Suprapubic skin (tissue), 4 donors: ENCODE measurements around the gene NPIPA1. TPM values are rescaled to one million over a fixed set of nuclear protein-coding genes. Genes with fewer than 3 reads are reported as not detected.
"Not testable (repeated sequence)": the region's sequence is repeated elsewhere in the genome, so short reads cannot be mapped to it uniquely, and the experiment has no call there.

ENCODE experiments used
- DNase-seq, 2 donors: peaks; one replicate each; pipeline ENCODE4 v3.0.0-alpha.2; 2019; ENCODE audit warnings: low spot score in 2 of 2
- H3K27ac ChIP-seq: fragments of 200-600 bp; sonication (generic); one replicate; pipeline ENCODE4 v1.5.1; 2019
- H3K27me3 ChIP-seq: fragments of 200-600 bp; sonication (generic); one replicate; pipeline ENCODE4 v1.5.1; 2019
- H3K36me3 ChIP-seq: fragments of 200-600 bp; sonication (generic); one replicate; pipeline ENCODE4 v1.5.1; 2019
- H3K4me1 ChIP-seq: fragments of 200-600 bp; sonication (generic); one replicate; pipeline ENCODE4 v1.5.1; 2019
- H3K4me3 ChIP-seq: fragments of 200-600 bp; sonication (generic); one replicate; pipeline ENCODE4 v1.5.1; 2019; ENCODE audit warnings: mild to moderate bottlenecking
- H3K9me3 ChIP-seq: fragments of 200-600 bp; sonication (generic); one replicate; pipeline ENCODE4 v1.5.1; 2019
- EP300 ChIP-seq: sonication (generic); formaldehyde crosslinking; IDR thresholded peaks from one replicate; pipeline ENCODE4 v1.6.1; 2017; ENCODE audit warnings: antibody characterized with exemption
- POLR2A ChIP-seq, 2 donors: fragments of 450-650 bp; IDR thresholded peaks; one replicate each; pipeline ENCODE4 v1.6.1; 2017; ENCODE audit warnings: antibody characterized with exemption in 2 of 2, mild to moderate bottlenecking in 2 of 2, moderate library complexity in 2 of 2
- POLR2AphosphoS5 ChIP-seq, 3 donors: sonication (generic); formaldehyde crosslinking; IDR thresholded peaks; one replicate each; pipeline ENCODE4 v1.6.1; 2017; ENCODE audit warnings: antibody characterized with exemption in 3 of 3
- WGBS: methylation state at CpG from one replicate; pipeline ENCODE4 v1.1.5; 2018; 5-methylcytosine and 5-hydroxymethylcytosine counted together
- total RNA-seq, 4 donors: library from RNA; depleted of rRNA; stranded (reverse); fragments of >200 nt; gene quantifications; one replicate each; pipeline ENCODE4 v1.1.0, GENCODE V29; 2016
- TF ChIP-seq, protein P1 (sequence below), 2 donors: fragments of 200-600 bp in 1 of 2; fragments of 450-650 bp in 1 of 2; sonication (generic) in 1 of 2; IDR thresholded peaks; one replicate each; pipeline ENCODE4 v1.5.1; 2016 to 2019; ENCODE audit warnings: antibody characterized with exemption in 2 of 2, mild to moderate bottlenecking in 1 of 2, moderate library complexity in 1 of 2

Gene NPIPA1
- total RNA-seq, 4 donors from 2014 or later: 76.1 to 187 (median 78.8) TPM

DNA sequence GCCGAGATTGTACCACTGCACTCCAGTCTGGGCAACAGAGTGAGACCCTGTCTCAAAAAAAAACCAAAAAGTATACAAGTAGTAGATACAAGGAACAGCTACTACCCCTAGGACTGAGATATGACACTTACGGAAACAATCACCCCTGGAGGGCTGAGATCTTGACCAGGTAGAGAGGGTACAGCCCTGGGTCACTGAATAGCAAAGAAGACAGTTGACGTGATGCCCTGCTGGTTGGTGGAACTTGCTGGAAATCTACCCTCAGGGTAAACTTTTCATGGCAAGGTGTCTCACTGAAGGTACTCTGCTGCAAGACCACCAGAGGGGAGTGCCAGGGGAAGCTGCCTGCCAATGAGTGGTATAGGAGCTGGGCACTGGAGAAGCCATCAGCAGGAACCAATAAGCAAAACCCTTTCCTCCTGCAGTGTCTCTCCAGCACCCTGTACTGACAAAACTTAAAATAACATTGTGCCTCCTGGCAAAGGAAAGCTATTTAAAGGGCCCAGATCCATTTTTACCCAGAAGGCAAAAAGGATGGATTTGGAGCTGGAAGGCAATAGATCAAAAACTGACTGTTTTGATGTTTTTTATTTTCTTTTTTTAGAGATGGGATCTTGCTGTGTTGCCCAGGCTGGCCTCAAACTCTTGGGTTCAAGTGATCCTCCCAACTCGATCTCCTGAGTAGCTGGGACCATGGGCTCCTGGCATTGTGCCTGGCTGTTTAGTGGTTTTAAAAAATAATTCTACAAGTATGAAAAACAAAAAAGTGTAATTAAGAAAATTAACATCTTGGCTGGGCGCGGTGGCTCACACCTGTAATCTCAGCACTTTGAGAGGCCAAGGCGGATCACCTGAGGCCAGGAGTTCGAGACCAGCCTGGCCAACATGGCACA, 26.3 kb downstream of the NPIPA1 start:
- no peaks in the 10 kb centered on the region for H3K36me3 ChIP-seq
- H3K4me1 ChIP-seq: no peaks in the 10 kb centered on the region
- no peak overlapping the region for H3K27ac ChIP-seq
- no peaks in the 10 kb centered on the region for H3K27me3 ChIP-seq
- peak in 1 of 2 donors; percentile 76 for DNase-seq
- H3K4me3 ChIP-seq: no peak overlapping the region
- no peak for TF ChIP-seq POLR2AphosphoS5 (IDR thresholded peaks at IDR 0.05)
- no peak for TF ChIP-seq EP300
- no peak for TF ChIP-seq POLR2A (IDR thresholded peaks at IDR 0.05)
- TF ChIP-seq, protein P1, sequence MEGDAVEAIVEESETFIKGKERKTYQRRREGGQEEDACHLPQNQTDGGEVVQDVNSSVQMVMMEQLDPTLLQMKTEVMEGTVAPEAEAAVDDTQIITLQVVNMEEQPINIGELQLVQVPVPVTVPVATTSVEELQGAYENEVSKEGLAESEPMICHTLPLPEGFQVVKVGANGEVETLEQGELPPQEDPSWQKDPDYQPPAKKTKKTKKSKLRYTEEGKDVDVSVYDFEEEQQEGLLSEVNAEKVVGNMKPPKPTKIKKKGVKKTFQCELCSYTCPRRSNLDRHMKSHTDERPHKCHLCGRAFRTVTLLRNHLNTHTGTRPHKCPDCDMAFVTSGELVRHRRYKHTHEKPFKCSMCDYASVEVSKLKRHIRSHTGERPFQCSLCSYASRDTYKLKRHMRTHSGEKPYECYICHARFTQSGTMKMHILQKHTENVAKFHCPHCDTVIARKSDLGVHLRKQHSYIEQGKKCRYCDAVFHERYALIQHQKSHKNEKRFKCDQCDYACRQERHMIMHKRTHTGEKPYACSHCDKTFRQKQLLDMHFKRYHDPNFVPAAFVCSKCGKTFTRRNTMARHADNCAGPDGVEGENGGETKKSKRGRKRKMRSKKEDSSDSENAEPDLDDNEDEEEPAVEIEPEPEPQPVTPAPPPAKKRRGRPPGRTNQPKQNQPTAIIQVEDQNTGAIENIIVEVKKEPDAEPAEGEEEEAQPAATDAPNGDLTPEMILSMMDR (IDR thresholded peaks at IDR 0.05): no peak
- 72% methylated on average over 8 of the region's 8 CpGs for WGBS
- no peaks in the 10 kb centered on the region for H3K9me3 ChIP-seq

DNA sequence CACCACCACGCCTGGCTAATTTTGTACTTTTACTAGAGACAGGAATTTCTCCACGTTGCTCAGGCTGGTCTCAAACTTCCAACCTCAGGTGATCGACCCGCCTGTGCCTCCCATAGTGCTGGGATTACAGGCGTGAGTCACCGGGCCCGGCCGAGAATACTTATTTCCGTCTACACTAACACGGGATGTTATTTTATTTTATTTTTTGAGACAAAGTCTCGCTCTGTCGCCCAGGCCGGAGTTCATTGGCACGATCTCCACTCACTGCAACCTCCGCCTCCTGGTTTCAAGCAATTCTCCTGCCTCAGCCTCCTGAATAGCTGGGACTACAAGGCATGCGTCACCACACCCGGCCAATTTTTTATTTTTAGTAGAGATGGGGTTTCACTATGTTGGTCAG, 28.1 kb downstream of the NPIPA1 start:
- TF ChIP-seq POLR2AphosphoS5 (IDR thresholded peaks at IDR 0.05) (no peak), EP300 (no peak), POLR2A (IDR thresholded peaks at IDR 0.05) (no peak)
- TF ChIP-seq, protein P1 (IDR thresholded peaks at IDR 0.05): no peak
- Histone ChIP-seq H3K36me3 (no peaks in the 10 kb centered on the region), H3K27me3 (no peaks in the 10 kb centered on the region), H3K27ac (no peak overlapping the region), H3K4me3 (no peak overlapping the region), H3K9me3 (no peaks in the 10 kb centered on the region), H3K4me1 (peaks cover 2% of the 10 kb centered on the region)
- 89% methylated on average over 17 of the region's 17 CpGs for WGBS
- peak in 1 of 2 donors; percentile 79 for DNase-seq

DNA sequence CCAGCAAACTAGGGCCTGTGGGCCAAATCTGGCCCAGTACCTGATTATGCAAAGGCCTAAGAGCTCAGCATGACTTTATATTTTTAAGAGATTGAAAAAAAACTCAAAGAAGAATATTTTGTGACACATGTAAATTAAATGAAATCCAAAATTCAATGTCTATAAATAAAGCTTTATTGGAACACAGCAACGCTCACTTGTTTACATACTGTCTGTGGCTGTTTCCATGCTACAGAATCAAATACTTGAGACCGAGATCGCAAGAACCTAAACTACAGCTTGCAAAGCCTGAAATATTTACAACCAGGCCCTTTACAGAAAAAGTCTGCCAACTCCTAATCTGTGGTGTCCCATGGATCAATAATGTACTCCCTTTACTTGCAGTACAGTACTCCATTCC, 32.6 kb downstream of the NPIPA1 start:
- not testable (repeated sequence) for H3K27ac ChIP-seq, H3K36me3 ChIP-seq, DNase-seq, H3K27me3 ChIP-seq, H3K9me3 ChIP-seq, H3K4me3 ChIP-seq
- WGBS: 91% methylated on average over 3 of the region's 3 CpGs
- H3K4me1 ChIP-seq: peaks cover 12% of the 10 kb centered on the region

DNA sequence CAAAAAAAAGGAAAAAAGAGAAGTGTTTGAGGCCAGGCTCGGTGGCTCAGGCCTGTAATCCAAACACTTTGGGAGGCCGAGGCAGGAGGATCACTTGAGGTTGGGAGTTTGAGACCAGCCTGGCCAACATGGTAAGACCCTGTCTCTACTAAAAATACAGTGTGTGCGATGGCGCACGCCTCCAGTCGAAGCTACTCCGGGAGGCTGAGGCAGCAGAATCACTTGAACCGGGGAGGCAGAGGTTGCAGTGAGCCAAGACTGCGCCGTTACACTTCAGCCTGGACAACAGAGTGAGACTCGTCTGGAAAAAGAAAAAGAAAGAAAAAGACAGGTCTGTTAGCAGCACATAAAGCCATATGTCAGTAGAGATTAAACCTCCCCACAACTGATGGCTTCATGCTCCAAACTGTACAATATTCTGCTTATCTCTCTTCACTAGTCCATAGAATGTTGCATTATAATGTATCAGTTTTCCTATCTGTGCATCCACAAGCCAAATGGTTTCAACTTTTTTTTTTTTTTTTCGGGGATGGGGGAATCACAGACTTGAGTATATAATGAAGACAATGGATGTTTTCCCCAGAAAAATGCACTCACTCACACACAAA, 34.5 kb downstream of the NPIPA1 start:
- not testable (repeated sequence) for H3K27ac ChIP-seq, H3K27me3 ChIP-seq, H3K9me3 ChIP-seq, H3K36me3 ChIP-seq, H3K4me3 ChIP-seq, DNase-seq
- WGBS: 95% methylated on average over 12 of the region's 12 CpGs
- H3K4me1 ChIP-seq: peaks cover 24% of the 10 kb centered on the region

DNA sequence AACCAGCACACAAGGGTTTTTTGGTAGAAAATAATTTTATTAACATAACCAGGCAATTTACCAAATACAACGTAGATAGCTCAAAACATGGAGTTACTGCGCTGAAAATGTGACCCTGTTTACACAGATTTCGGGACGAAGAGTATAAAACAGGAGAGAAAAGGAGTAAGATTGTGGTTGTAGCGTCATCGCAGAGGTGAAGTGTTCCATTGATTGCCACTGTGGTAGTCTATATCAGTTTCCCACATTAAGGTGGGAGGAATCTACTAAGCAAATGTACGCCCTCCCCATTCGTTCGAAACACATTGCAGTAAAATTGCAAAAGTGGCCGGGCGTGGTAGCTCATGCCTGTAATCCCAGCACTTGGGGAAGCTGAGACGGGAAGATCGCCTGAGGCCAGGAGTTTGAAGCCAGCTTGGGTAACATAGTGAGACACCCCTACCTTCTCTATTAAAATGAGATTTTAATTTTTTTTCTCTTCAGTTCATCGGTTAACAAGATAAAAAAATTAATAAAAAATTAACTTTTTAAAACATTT, 36.6 kb downstream of the NPIPA1 start:
- not testable (repeated sequence) for H3K9me3 ChIP-seq, DNase-seq, H3K36me3 ChIP-seq, H3K27me3 ChIP-seq
- Histone ChIP-seq H3K4me1 (peaks cover 29% of the 10 kb centered on the region), H3K4me3 (peak overlapping the region; percentile 88), H3K27ac (peak overlapping the region; percentile 95)
- 42% methylated on average over 14 of the region's 14 CpGs for WGBS

DNA sequence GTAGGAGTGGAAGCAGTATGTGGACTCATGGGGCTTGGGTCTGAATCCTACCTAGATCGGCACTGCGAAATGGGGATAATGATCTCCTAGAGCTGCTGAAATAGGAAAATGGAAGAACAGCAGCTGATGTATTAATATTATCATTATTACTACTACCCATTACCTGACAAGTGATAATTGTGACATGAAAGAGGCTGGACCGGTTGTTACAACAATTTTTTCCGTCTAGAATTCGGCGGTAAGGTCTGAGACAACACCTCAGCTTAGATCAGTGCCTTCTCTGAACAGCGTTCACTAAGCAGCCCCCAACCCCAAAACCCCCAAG, 37.0 kb downstream of the NPIPA1 start:
- H3K27me3 ChIP-seq, DNase-seq, H3K9me3 ChIP-seq, H3K36me3 ChIP-seq: not testable (repeated sequence)
- Histone ChIP-seq H3K4me3 (peak overlapping the region; percentile 88), H3K4me1 (peaks cover 33% of the 10 kb centered on the region), H3K27ac (peak overlapping the region; percentile 95)
- WGBS: 0% methylated on average over 7 of the region's 7 CpGs

DNA sequence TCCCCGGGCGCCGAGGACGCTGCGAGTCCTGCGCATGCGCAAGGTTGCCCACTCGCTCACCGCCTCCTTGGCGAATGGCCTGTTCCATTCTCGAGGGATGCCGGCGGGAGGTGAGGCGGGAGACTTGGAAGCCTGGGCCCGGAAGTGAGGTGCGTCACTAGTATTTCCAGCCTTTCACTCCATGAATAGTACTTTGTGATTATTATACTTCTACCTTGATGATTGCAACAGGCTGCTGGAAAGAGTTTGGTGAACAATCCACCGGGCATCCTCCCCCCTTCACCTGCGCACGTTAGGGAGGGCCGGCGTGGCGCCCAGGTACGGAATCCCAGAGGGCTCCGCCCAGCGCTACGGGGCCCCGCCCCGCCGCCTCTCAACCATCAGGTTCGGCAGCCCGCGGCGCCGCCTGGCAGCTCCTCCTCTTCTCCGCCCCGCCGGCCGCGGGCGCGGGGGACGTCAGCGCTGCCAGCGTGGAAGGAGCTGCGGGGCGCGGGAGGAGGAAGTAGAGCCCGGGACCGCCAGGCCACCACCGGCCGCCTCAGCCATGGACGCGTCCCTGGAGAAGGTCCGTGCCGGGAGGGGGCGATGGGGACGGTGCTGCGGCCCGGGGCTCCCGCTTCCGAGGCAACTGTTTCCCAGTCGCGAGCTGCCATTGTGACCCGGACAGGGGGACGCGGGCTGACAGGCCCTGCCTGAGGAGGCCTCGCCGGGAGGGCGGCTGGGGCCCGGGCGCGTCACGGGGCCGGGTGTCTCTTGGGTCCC, 37.6 kb downstream of the NPIPA1 start, which contains the start of gene PDXDC1:
TSS of gene PDXDC1 (plus strand) at position 371 of the 762 bp plus-strand sequence. CDS start at position 545, 174 bp downstream.
- Histone ChIP-seq H3K4me1 (peaks cover 35% of the 10 kb centered on the region), H3K4me3 (peak within 1 kb of the TSS; percentile 88), H3K27ac (peak within 1 kb of the TSS; percentile 95)
- H3K36me3 ChIP-seq, H3K27me3 ChIP-seq, H3K9me3 ChIP-seq: not testable (repeated sequence)
- WGBS: under 1% methylated on average over 19 of the region's 74 CpGs
- peak; percentile 91 to 97 for DNase-seq
- TF ChIP-seq POLR2A (IDR thresholded peaks at IDR 0.05): peak; percentile 46 to 50
- peak in 2 of 3 donors; percentile 34 to 91 for TF ChIP-seq POLR2AphosphoS5 (IDR thresholded peaks at IDR 0.05)

DNA sequence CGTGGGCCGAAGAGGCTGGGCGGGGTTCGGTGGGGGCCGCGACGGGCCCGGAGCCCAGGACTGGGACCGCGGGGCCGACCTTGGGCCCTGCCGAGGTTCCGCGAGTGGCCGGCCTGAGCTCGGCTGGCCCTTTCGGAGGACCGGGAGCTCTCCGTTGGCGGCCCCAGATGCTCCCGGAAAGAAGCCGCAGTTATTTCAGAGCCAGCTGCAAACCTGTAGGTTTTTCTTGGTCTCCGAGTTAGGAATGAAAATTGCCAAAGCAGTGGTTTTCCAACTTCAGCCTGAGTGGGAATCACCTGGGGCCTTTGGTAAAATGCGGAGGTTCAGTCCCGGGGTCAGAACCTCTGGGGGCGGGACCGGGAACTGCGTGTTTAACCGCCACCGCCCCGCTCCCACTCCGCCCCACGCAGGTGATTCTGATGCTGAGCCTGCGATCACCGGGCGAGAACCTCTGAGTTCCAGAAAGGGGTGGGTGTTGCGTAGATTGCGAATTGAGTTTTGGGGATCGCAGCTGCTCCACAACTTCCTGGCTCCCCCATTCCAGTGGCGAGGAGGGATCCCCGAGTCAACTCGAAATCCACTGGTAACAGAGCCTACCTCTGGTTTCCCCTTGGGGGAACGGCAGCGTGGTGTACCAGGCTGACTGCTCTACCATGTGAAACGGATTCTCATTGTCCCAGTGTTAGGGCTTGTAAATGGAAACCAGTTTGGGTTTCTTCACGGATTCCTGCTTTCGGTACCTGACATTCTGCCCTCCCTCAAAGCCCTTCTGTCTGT, 38.4 kb downstream of the NPIPA1 start:
- not testable (repeated sequence) for H3K27me3 ChIP-seq, H3K9me3 ChIP-seq, H3K36me3 ChIP-seq
- WGBS: 2% methylated on average over 8 of the region's 47 CpGs
- Histone ChIP-seq H3K4me3 (peak overlapping the region; percentile 88), H3K4me1 (peaks cover 33% of the 10 kb centered on the region), H3K27ac (peak overlapping the region; percentile 95)
- peak in 1 of 2 donors; percentile 74 for DNase-seq

DNA sequence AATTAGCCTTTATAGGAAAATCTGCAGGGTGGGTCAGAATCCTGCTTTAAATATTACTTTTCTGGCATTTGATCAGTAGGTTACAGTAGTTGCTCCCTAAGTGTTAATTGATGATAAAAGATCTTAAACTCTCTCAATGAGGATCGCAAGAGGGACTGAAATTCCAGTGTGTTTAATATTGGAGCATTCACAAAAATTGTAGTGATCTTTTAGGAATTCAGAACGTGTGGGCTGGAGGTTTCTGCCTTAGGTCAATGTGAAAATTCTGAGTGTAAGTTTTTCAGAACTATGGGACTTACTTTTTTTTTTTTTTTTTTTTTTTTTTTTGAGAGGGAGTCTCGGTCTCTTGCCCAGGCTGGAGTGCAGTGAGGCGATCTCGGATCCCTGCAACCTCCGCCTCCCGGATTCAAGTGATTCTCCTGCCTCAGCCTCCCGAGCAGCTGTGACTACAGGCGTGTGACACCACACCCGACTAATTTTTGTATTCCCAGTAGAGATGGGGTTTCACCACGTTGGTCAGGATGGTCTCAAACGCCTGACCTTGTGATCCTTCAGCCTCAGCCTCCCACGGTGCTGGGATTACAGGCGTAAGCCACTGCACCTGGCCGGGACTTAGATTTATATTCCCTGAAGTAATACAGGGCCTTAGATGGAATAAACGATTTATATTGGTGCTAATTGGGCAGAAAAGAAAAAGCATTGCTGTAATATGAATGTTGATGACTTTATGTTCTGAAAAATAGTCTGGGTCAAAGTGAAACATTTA, 39.9 kb downstream of the NPIPA1 start:
- not testable (repeated sequence) for H3K9me3 ChIP-seq, H3K4me3 ChIP-seq, DNase-seq, H3K27ac ChIP-seq, H3K36me3 ChIP-seq, H3K27me3 ChIP-seq
- WGBS: 74% methylated on average over 14 of the region's 16 CpGs
- H3K4me1 ChIP-seq: peaks cover 45% of the 10 kb centered on the region
